Ishikawa (cell line): Measurements from ENCODE around the gene ECM2.

Experiments used
- CREB1 ChIP-seq: IDR thresholded peaks from 2 replicates; pipeline ENCODE4 v1.6.1; 2012; ENCODE audit warnings: low read depth
- EGR1 ChIP-seq: IDR thresholded peaks from 2 replicates; pipeline ENCODE4 v1.6.1; 2012
- TAF1 ChIP-seq: IDR thresholded peaks from 2 replicates; pipeline ENCODE4 v1.6.1; 2012; ENCODE audit warnings: low read depth, mild to moderate bottlenecking
- TCF12 ChIP-seq: IDR thresholded peaks from 2 replicates; pipeline ENCODE4 v1.6.1; 2012; ENCODE audit warnings: low read depth
- USF1 ChIP-seq: IDR thresholded peaks from 2 replicates; pipeline ENCODE4 v1.6.1; 2012
- TF ChIP-seq, protein P1 (sequence below): IDR thresholded peaks from 2 replicates; pipeline ENCODE4 v1.6.1; 2012; ENCODE audit warnings: low read depth, mild to moderate bottlenecking

GRCh38 chr9:92545002-92545510 is 9.3 kb upstream of the ECM2 start:
- TF ChIP-seq TCF12, result no peak
- TF ChIP-seq TAF1, result no peak
- TF ChIP-seq EGR1, result no peak
- TF ChIP-seq USF1, result no peak
- no peak for TF ChIP-seq CREB1
- TF ChIP-seq, protein P1, sequence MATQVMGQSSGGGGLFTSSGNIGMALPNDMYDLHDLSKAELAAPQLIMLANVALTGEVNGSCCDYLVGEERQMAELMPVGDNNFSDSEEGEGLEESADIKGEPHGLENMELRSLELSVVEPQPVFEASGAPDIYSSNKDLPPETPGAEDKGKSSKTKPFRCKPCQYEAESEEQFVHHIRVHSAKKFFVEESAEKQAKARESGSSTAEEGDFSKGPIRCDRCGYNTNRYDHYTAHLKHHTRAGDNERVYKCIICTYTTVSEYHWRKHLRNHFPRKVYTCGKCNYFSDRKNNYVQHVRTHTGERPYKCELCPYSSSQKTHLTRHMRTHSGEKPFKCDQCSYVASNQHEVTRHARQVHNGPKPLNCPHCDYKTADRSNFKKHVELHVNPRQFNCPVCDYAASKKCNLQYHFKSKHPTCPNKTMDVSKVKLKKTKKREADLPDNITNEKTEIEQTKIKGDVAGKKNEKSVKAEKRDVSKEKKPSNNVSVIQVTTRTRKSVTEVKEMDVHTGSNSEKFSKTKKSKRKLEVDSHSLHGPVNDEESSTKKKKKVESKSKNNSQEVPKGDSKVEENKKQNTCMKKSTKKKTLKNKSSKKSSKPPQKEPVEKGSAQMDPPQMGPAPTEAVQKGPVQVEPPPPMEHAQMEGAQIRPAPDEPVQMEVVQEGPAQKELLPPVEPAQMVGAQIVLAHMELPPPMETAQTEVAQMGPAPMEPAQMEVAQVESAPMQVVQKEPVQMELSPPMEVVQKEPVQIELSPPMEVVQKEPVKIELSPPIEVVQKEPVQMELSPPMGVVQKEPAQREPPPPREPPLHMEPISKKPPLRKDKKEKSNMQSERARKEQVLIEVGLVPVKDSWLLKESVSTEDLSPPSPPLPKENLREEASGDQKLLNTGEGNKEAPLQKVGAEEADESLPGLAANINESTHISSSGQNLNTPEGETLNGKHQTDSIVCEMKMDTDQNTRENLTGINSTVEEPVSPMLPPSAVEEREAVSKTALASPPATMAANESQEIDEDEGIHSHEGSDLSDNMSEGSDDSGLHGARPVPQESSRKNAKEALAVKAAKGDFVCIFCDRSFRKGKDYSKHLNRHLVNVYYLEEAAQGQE, result no peak
